ENCODE results near the gene PRKD1.

DNA sequence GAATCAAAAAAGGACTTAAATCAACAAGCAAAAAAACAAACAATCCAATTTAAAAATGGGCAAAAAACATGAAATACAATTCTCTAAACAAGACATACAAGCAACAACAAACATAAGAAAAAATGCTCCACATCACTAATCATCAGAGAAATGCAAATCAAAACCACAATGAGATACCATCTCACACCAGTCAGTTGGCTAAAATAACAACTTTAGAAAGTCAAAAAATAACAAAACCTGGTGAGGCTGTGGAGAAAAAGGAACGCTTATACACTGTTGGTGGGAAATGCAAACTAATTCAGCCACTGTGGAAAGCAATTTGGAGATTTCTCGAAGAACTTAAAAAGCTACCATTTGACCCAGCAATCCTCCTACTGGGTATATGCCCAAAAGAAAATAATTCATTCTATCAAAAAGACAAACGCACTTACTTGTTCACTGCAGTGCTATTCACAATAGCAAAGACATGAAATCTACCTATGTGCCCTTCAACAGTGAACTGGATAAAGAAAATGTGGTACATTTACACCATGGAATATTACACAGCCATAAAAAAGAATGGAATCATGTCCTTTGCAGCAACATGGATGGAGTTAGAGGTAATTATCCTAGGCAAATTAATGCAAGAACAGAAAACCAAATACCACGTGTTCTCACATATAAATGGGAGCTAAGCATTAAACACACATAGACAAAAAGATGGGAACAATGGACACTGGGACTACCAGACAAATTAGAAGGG lies 26.9 kb downstream of the PRKD1 start:
- no peak for TF ChIP-seq POLR2A (IDR thresholded peaks at IDR 0.05)
- TF ChIP-seq, protein P1, sequence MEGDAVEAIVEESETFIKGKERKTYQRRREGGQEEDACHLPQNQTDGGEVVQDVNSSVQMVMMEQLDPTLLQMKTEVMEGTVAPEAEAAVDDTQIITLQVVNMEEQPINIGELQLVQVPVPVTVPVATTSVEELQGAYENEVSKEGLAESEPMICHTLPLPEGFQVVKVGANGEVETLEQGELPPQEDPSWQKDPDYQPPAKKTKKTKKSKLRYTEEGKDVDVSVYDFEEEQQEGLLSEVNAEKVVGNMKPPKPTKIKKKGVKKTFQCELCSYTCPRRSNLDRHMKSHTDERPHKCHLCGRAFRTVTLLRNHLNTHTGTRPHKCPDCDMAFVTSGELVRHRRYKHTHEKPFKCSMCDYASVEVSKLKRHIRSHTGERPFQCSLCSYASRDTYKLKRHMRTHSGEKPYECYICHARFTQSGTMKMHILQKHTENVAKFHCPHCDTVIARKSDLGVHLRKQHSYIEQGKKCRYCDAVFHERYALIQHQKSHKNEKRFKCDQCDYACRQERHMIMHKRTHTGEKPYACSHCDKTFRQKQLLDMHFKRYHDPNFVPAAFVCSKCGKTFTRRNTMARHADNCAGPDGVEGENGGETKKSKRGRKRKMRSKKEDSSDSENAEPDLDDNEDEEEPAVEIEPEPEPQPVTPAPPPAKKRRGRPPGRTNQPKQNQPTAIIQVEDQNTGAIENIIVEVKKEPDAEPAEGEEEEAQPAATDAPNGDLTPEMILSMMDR (IDR thresholded peaks at IDR 0.05), result no peak
